Erythroblast (primary cell): ENCODE measurements around the gene CEP295NL.

Source experiments
- GATA1 ChIP-seq: IDR thresholded peaks from 2 replicates; pipeline ENCODE4 v1.6.1; 2011; ENCODE audit warnings: low read depth, mild to moderate bottlenecking, control low read depth, low read length, moderate library complexity
- POLR2A ChIP-seq: IDR thresholded peaks from 2 replicates; pipeline ENCODE4 v1.6.1; 2011; ENCODE audit warnings: mild to moderate bottlenecking, low read length

DNA sequence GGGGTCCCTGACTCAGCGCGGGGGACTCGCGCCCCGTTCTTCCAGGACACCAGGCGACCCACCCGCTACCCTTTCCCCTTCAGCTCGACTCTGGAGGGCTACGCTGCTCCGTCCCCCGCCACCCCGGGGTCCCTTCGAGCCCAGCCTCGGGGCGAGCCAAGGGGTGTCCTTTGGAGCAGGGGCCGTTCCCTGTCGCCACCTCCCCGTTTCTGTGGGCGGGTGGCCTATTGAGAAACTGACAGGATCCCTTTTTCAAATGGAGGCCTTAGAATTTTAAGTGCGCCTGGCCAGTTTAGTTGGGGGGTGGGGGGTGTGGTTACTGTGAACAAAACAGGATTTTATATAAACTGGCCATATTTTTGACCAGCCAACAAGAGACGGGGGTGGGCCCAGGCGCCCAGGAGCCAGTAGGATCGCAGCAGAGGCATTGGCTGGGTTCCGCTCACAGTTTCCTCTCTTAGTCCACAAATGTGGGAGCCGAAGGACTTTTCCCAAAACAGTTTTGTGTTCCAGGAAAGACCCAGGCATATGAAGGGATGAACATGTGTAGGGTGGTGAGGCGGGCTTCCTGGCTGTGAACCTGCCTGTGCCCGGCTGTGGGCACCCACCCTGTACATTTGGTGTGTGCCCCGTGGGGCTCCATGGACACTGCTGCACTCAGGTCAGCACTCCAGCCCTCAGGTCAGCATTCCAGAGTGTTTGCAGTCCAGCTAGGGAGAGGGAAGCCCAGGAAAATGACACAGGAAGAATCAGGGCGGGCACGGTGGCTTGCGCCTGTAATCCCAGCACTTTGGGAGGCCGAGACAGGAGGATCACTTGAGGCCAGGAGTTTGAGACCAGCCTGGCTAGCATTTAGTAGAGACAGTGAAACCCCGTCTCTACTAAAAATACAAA is 22.9 kb upstream of the CEP295NL start:
- TF ChIP-seq POLR2A (no peak), GATA1 (no peak)
